DMS114 treated with DMSO at 0.1 percent for 48 hours (cell line): Measurements from ENCODE around the gene ASTN2.

Experiments
- DNase-seq: peaks from one replicate; lab custom pipeline; 2025; ENCODE audit not compliant: unreplicated experiment; lab: John Stamatoyannopoulos, UW

ASTN2 gene

DNA sequence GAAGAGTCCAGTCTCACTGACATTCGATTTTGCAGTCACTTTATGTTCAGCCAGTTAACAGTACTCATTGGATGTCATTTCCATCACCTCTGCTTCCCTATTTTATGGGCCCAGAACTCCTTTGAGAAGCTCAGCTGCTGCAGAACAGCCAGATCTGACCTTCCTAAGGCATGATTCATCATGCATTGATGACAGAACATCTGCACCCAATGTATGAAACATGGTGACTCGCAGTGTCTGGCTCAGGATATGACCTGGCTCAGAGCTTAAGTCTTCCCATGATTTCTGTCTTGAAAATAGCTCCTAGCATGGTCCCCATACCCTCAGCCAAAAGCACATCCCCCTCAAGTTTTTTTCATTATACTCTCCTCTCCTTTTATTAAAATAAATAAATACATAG is 820.3 kb downstream of the ASTN2 start:
- DNase-seq = no peak

DNA sequence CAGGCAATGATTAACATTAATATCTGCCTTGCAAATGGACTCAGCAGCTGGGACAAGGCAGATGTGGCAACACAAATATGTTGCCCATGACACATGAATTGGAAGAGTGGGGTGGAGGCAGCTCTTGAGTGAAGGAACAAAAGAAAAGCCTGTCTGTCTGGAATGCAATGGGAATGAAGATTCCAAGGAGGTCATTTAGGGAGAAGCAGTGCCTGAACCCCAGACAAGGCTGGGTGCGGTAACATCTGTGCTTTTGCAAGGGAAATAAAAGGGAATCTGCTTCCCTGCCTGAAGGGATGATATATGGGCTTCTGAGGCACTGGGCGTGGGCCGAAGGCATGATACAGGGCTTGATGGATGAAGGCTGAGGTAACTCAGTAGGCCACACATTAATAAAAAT is 821.9 kb downstream of the ASTN2 start:
- no peak for DNase-seq

DNA sequence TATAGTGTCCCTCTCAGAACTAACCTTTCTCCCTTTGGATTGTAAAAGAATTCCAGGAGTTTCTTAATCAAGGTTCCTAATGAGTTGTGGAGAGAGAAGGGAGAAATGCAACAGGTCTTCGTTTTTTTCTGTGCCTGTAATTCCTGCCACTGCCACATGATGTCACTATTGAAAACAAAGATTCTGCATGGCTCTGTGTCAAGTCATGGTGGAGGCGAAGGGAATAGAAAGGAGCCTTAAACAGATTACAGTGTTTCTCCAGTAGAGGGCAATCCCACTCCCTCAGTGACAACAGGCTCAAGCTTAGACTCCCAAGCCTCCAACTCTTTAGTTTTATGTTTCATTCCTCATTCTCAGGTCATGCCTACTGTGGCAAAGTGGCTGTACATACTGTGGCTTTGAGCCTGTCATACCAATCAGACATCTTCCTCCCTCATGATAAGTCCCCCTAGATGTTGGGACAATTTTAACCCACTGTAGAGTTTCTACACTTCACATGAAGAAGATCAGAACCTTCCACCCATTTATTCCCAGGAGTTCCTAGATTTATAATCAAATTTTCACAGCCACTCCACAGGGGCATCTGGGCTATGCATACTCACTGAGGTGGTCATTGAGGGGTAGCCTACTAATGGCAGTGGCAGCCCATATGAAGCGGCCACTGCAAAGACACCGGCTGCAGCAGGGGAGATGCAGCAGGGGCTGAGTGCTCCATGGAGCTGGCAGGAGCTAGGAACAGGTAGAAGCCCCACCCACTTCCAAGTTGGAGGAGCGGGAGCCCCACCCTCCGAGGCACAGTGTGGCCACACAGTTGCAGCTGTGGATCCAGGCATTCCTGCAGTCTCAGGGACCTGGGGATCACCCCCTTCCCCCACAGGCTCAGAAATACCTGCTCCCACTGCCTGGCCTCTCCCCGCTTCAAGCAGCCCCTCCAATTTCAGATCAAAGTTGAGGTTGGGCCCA is 825.2 kb downstream of the ASTN2 start:
- DNase-seq = peak; percentile 1

DNA sequence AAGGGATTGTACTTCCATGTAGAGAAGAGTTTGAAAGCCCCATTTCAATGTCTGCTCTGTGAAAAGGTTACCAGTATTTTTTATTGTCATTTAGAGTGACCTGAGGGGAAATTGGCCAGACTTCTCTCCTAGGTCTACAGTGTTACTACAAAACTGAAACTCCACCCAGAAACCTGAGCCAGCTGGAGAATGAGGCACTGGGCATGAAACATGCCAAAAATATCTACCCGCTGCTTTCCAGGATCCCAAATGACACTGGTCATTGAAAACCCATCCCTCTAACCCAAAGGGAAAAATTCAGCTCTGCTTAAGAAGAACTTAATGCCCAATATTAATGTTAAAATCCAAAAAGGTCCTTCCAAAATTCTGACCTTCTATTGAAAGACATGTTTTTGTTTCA is 826.9 kb downstream of the ASTN2 start:
- DNase-seq = no peak

DNA sequence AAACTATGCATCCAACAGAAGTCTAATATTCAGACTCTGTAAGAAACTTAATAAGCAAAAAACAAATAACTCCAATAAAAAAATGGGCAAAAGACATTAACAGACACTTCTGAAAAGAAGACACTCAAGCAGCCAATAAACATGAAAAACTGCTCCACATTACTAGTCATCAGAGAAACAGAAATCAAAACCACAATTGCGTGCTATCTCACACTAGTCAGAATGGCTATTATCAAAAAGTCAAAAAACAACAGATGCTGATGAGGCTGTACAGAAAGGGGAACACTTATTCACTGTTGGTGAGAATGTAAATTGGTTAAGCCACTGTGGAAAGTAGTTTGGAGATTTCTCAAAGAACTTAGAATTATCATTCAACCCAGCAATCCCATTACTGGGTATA is 829.0 kb downstream of the ASTN2 start:
- DNase-seq = no peak

DNA sequence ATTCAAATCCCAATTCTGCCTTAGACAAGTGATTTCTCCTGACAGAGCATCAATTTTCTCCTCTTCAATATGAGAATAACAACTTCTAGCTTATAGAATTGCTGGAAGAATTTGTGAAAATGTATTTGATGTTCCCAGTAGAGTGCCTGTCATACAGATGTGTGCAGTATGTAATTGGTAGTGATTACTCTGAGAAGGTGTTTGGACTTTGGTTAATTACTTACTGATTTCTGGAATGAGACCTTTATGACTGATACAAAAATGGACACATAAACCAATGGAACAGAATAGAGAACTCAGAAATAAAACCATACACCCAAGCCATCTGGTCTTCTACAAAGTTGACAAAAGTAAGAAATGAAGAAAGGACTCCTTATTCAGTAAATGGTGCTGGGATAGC is 829.7 kb downstream of the ASTN2 start:
- no peak for DNase-seq

DNA sequence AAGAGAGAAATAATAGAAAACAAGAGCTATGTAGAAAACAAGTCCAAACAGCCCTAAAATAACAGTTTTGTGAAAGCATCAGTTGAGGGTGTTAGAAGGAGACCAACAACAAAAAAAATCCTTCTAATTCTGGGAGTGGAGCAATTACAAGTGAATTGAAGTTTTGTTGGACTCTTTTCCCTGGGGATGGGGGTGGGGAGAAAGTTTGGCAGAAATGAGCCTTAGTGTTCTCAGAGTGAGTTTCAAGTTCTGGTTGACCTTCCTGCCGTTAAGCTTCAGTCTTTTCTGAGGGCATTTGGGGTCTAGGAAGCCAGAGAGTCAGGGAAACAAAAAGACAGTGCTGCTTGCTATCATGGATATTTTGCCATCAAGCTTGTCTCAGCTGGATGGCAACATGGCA is 834.0 kb downstream of the ASTN2 start:
- no peak for DNase-seq

DNA sequence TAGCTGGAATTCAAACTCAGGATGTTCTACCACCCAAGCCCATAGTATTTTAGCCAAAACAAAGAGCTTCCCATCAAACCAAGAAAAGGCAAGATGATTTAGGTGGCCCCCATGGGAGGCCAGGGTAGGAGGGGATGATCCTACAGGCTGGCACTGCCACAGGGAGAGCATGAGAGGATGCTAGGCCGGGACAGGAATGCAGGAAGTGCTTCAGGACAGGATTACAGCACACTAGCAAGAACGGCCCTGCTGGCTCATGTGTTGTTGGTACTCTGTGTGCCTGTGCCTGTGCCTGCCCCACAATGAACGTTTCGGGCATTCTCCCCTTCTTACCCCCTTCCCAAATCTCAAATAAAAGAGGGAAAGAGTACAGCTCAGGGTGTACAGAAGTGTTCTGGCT is 838.5 kb downstream of the ASTN2 start:
- no peak for DNase-seq

DNA sequence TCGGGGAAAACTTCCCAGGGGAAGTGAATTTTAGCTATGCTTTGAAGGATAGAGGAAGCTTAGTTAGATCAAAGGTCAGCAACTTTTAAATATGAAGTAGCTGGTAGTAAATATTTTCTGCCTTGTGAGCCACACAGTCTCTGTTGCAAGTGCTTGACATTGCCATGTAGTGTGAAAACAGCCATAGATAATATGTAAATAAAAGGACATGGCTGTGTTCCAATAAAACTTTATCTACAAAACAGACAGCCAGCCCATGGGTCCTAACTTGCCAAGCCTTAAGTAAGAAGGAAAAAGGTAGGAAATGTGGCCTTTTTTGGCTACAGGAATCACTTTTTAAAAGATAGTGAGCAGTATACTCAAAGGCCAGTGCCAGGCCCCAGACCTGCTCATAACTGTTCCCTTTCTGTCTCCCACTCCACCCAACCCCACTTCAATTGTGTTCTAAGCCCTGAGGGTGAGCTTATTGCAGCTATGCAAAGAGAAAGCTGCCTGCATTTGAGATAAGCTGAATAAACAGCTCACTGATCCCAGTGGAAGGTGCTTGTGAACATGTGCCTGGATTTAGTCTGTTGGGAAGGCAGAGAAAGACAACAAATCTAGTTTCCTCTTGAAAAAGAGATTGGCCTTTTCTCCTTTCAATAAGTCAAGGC is 840.7 kb downstream of the ASTN2 start:
- no peak for DNase-seq

DNA sequence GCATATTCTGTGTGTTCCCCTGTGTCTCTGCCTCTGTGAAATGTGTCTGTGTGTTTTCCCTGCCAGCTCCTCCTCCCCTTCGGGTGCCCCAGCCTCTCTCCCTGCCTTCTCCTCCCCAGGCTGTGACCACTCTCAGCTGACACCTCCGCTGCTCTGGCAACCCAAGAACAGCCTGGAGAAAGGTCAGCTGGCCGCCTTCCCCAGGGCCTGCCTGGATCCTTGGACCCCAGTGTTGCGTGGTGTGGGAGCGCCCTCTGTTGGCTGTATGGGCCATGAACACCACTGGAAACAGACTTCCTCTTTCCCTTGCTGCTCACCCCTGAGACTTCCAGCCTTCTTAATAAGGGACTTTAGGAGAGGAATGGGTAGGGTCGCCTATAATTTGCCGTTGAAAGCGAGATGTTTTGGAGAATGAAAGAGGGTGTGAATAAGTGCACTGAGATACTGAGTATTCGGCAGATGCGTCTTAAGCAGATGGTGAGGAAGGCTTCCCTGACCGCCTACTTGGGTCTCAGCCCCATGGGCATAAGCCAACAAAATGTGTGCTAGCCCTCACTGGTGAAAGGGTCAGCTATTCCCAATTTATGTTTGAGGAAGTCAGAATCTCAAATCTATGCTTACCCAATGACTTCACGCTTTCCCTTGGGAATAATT is 842.6 kb downstream of the ASTN2 start:
- peak; percentile 0 for DNase-seq

DNA sequence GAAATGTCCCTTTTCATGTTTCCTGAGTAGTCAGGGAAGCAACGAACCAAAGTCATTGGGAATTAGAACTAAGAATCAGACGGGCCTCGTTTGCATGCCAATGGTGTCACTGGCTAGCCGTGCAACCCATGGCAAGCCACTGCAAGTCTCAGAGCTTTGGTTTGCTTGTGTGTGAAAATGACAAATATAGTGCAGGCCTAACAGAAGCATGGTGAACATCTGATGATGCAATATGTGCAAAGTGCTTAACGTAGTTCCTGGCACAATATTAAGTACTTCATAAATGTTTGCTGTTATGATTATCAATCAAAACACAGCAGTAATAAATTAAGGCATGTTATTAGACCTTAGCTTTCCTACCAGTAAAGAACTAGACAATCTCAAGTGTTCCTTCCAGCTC is 845.7 kb downstream of the ASTN2 start:
- DNase-seq = no peak

DNA sequence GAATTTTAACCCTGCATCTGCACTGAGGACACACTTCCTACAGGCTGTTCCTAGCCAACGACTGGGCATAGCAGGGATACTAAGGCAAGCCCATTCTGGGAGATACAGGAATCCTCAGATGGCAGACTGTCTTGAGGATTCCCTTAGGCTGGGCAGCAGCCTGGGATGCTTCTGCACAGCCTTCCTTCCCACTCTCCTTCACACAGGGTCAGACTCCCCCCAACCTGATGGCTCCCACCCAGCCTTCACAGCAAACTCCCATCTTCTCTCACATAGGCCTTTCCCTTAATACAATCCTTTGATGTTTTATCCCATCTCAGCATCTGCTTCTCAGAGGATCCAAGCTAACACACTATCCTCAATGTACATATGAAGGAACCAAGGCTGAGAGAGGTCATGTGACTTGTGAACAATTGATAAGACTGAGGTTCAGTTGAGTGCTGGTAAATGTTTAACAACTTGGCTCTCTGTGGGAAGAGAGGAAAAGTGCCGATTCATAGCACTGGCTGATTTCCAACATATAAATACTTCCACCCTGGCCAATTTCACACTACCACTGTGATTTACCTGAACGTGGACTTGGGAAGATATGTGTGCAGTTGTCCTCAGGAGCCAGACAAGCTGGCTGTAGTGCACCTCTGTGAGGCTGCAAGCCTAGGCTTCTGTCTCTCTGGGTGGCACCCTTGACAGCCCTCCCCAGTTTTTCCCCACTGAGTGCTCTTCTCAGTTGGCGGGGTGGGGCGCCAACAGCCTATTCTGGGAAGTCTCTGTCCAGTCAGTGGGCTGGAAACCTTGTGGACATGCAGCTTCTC is 848.0 kb downstream of the ASTN2 start:
- DNase-seq = no peak

DNA sequence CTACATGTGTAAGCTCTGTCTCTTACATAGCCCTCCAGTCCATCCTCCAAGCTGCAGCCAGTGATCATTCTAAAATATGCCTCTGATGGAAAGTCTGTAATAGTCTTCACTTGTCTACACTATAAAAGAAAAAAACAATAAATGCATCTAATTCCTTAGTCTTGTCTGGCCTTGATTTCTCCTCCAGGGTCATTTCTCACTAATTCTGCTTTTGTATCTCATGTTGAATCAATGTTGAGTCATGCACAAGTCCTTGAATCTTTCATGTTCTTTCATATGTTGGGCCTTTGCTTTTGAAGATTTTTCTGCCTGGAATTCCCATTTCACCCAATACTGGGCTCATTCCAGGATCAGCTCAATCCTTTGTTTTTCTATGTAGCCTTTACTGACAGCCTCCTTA is 848.9 kb downstream of the ASTN2 start:
- DNase-seq = no peak

DNA sequence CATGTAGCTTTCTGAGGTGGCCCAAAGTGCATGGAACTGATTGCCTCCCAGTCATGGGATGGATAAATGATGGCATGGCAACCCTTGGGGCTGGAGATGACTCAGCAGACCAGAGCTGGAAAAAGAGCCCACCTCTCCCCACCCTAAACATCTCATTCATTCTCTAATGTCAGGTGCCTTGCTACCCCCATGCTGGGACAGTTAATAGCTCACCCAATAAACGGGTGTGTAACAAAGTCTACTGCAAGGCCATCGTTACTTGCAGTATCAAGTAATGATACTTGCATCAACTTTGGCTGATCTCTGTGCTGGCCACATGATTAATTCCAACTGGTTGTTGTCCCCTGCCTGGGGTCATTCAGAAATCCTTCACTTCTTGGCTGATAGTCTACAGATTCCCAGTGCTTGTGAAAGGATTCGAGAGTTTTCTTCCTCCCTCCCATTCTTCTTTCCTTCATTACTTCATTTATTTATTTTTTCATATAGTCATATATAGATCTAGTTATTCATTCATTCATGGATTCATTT is 850.5 kb downstream of the ASTN2 start:
- DNase-seq = no peak

DNA sequence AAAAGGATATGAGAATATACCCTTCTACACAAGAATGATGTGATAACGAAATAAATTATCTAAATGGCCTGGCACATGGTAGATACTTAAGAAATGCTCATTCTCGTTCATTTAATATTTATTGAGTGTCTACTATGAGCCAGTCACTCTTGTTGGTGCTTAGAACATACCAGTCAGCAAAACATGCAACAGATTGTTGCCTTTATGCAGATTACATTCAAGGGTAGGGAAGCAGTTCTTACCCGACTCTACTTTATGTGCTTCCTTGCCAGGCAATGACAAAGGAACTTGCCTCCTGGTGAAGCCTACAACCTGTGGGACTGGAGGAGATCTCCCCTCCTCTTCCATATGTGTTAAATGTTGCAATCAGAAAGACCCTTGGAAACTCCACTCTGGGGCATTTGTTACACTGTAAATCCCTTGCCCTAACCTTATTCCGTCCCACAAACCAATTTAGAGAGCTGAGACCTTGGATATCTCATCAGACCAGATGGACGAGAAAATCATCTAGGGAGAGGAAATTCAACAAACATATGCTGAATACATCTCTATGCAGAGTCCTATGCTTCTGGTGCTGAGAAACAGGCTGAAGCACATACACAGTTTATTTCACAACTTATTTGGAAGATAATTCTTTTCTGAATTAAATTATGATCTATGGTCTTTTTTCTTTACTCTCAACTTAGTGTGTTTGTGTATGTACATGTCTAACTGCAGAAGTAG is 855.9 kb downstream of the ASTN2 start:
- no peak for DNase-seq

DNA sequence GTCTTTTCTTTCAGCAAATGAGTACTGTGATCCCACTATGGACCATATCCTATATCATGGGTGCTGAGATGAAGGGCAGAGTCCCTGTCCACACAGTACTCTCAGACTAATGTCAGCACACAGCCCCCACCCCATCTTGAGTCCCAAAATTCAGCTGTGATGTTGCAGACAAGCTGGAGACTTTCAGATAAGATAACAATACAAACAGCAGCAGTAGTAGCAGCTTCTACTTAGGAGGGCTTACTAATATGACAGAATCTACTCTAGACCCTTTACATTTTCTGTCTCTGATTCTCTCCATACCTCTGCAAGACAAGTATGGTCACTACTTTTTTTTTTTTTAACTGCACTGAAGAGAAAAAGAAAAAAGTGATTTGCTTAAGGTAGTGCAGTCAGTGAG is 856.8 kb downstream of the ASTN2 start:
- no peak for DNase-seq

DNA sequence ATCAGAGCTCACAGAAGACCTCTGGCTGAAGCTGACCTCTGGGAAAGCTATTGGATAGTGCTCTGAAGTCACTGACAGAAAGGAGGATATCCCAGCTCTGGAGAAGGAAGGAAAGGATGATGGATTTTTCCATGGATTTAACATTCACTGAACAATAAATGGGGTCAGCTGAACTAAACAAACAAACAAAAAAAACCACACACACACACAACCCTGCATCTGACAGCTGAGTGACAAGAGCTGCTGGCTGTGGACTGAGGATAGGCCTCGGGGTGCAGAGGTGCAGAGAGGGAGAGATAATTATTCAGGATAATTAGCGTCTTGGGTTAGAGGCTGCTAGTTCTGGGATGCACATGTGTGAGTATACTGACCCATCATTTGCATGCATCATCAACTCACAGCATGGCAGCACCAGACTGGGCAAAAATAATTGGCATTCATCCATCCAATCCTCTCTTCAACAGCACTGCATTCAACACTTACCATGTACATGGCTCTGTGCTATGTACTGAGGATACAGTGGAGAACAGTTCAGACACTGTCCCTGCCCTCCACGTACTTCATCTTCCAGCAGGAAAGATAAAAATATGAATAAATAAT is 859.2 kb downstream of the ASTN2 start:
- DNase-seq = no peak

DNA sequence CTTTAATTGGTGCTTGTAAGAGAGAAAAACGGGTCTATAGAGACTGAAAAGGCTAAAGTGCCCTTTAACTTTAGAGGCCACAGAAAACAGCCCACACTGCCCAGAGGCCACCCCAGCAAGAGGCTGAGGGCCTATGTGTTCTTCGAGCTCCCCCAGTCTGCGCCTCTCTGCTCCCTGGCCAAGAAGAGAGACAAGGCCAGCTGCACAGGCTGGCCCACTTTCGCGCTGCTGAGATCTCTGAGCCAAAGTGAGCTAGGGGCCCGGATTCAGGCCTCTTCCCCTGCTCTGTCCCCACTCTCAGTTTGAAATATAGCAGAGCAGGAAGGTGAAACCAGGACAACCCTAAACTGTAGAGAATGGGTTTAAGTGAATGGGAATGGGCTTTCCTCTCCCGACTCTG is 859.7 kb downstream of the ASTN2 start:
- DNase-seq = no peak

DNA sequence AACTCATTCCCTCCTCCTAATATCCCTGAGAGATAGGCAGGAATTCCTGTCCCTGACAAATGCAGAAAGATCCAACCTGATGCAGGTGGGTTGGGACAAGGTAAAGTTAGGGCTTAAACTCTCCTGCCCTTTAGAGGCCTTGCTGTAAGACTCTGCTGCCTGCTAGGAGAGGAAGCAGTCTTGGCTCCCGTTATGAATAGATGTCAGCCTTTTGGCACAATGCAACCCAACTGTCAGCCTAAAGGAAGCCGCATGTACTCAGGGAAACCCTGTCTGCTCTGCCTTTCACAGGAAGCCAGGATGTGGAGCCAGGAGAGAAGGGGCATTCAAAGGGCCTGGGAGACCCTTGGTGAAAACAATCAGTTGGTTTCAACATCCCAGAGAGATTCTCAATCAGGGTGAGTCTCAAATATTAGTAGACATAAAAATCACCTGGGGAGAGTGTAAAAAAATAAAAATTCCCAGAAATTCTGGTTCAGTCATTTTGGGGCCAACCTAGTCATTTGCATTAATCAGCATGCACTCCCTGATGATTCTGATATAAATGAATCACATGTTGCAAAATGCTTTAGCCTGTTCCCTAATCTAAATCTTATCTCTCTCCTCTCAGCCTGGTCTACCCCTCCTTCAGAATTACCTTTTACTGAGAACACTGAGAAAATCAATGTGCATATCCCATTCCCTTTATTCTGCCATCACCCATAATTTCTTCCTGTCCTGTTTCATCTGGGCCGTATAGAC is 864.0 kb downstream of the ASTN2 start:
- DNase-seq = no peak
